ENCODE data around the gene ANO4.

The ANO4 gene

DNA sequence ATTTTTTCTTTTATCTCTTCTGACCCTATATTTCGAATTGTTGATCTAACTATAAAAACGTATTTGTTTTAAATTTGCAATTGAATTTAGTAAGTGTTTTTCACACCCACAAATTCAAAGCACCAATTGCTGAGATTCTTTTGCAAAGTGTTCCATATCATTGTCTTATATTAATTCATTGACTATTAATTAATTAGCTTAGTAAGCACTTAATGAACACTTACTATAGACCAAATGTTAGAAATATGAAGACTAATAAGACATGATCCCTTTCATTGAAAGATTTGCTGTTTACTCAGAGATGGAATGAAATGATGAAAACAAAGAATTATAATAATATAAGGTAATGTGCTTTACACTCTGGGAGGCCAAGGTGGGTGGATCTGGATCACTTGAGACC is 14.2 kb downstream of the ANO4 start:
- no peak for DNase-seq (ENCODE audit: low read depth)

DNA sequence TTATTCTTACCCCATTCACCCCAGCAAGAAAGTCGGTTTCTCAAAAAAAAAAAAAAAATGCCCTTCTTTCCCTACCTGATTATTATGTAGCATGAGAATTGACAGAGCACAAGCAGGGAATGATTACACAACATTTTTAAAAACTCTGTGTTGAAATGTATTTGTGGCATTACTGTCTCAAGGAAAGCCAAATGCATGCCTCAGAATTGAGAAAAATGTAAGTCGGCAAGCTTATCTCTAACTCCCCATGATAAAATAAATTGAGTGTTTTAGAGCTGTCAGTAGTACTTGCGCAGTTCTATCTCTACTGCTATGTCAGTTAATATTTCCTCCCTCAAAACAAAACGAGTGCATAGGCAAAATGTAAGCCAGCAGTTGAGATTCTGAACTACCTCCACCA is 25.7 kb downstream of the ANO4 start:
- peak; percentile 66 for DNase-seq (ENCODE audit: low read depth)

DNA sequence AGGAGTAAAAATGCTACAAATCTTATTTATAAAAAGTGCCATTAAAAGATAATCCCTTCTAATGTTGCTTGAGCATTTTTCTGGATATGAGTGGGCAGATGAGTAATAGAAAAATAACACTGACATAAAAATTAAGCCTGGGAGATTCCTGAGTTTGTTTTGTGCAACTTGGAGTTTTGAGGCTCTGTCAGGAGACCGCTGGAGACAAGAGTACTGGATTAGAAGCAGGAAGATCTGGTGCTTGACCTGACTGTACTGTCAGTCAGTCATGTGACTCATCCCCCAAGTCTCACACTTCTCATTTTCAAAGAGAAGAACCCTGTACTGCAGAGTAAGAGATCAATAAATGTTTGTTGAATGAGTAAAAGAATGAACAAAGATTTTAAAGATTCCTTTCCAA is 29.4 kb downstream of the ANO4 start:
- DNase-seq (ENCODE audit: low read depth): peak; percentile 78

DNA sequence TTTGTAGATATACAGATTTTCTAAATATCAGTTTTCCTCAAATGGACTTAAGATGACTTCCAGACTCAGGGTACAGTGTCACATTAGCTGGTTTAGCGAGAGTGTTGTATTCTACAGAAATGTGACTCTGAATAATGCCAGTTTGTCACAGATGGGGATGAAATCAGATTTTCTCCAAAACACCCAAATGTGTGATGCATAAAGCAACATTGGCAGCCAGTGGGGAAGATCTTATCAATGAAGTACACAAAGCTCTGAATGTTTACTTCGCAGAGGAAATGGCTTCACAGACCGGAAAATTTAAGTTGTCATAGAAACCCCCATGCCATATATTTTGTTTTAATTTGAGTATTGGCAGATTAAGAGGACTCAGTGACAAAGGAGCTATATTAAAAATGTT is 29.9 kb downstream of the ANO4 start:
- no peak for DNase-seq (ENCODE audit: low read depth)

- DNase-seq (ENCODE audit: low read depth): peak; percentile 57
Observed at GRCh38 chr12:100826323-100826722, 31.7 kb downstream of the ANO4 start.

- DNase-seq (ENCODE audit: low read depth): peak; percentile 53
Observed at GRCh38 chr12:100827901-100828520, 33.4 kb downstream of the ANO4 start.

DNA sequence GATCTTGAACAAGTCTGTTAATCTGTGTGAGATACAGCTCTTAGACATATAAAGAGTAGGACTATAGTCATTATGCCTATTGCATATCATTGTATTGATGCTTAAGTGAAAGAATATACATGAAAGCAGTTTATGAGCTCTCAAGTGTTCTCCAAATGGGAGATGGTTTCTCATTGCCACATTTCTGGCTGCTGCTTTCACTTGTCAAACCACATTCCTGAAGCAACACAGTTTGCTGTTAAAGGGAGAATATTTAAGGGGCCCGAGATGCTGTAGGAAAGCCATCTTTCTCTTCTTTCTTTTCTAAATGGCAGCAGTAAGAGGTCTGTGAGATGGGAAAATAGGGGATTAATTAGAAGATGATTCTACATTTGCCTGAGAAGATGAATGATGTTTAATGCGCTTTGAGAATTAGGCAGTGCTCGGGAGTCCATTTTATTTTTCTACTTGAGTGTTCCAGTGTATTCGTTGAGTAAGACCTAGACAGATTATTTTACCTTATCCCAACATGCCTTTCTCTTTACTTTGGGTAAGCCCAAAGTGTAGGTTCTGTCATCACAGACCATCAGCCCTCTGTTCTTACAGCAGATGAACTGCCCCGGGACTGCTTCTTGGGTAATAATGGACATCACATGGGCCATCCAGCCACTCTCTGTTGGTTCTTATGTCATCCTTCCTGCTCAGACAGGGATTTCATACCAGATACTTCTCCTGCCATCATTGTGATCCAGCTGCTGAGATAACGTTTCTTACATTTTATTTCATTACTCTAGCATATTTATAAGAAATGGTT is 35.6 kb downstream of the ANO4 start:
- no peak for DNase-seq (ENCODE audit: low read depth)

DNA sequence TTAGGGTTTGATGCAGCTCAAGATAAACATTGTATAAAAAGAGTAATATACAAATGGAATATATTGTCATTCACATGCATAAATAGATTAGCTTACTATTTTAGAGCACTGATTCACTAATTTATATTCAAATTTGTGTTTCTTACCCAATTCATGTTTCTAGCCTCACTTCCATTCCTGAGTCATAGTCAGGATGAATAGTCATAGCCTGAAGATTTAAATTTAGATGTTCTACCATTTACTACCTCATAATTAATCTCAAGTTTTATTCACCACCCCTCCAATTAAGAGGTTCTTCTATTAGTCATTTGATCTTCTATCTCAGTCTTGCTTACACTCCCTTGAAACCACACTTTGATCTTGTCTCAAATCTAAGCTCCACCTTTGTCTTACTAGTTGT is 38.7 kb downstream of the ANO4 start:
- DNase-seq (ENCODE audit: low read depth): no peak

- DNase-seq (ENCODE audit: low read depth): no peak
Observed at GRCh38 chr12:100840748-100841147, 46.2 kb downstream of the ANO4 start.

- DNase-seq (ENCODE audit: low read depth): peak; percentile 31
Observed at GRCh38 chr12:100842156-100842555, 47.6 kb downstream of the ANO4 start.

GRCh38 chr12:100843061-100843460 is 48.5 kb downstream of the ANO4 start:
- DNase-seq (ENCODE audit: low read depth): no peak

- DNase-seq (ENCODE audit: low read depth): no peak
Observed at GRCh38 chr12:100845095-100845494, 50.5 kb downstream of the ANO4 start.

DNA sequence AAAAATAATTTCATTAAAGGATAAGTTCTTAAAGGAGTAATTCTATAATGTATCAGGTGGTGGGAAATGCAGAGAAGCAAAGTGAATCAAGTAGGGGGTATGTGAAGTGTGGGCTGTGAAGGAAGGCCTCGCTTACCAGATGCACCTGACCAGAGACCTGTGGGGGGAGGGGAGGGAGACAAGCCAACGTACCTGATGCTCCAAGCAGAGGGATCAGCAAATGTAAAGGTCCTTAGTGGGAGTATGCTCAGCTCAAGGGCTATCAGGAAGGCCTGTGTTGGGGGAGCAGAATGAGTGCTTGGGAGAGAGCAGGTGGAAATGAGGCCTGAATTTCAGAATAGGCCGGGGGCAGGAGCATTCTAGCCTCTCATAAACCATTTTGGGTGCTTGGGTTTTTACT is 57.1 kb downstream of the ANO4 start:
- DNase-seq (ENCODE audit: low read depth): no peak

DNA sequence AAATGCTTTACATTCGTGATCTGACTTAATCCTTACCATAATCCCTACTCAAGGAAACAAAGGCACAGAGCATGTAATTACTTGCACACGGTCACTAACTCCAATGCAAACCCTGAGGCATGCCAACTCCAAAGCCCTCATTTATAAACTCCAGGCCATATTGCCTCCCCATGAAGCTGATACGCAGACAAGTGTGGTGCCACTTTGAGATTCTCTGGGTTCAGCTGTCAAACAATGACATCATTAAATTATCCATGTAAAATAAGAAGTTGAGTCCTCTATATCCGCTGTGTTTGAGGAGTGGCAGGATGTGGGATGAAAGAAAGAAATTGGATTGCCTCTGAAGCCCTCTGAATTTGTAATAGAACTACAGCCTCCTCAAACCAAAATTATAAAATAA is 62.8 kb downstream of the ANO4 start:
- DNase-seq (ENCODE audit: low read depth): no peak

DNA sequence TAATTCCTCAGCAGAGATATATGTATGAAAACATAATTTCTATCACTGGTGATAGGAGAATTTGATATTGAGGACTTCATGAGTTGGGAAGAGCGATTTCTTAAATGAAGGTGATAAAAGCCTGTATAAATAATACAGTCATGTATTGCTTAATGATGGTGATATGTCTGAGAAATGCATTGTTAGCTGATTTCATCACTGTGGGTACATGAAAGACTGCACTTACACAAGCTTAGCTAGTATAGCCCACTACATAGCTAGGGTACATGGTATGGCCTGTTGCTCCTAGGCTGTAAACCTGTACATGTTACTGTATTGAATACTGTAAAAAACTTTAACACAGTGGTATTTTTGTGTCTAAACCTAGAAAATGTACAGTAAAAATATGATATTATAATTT is 63.4 kb downstream of the ANO4 start:
- peak; percentile 54 for DNase-seq (ENCODE audit: low read depth)

- DNase-seq (ENCODE audit: low read depth): no peak
Observed at GRCh38 chr12:100858656-100859055, 64.1 kb downstream of the ANO4 start.

DNA sequence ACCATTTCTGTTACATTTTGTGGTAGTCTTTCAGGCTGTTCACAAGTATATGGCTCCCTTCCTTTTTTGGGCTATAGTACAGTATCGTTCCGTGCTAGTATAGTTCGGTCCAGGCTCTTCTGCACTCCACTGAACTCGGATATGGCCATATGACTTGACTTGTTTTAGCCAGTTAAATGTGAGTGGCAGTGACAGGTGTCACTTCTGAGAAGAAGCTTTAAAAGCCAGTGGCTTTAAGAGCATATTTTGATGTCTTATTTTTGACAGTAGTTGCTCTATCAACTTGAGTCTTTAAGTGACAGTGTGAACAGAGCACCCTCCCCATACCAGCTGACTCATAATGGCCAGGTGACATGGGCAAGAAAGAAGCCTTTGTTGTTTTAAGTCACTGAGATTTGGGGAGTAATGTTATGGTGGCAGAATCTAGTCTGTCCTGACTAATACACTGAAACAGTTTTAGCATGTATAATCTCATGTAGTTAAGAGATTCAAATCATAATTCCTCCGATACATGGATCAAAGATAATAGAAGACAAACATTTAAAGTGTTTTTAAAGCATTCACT is 64.6 kb downstream of the ANO4 start:
- DNase-seq (ENCODE audit: low read depth): no peak

DNA sequence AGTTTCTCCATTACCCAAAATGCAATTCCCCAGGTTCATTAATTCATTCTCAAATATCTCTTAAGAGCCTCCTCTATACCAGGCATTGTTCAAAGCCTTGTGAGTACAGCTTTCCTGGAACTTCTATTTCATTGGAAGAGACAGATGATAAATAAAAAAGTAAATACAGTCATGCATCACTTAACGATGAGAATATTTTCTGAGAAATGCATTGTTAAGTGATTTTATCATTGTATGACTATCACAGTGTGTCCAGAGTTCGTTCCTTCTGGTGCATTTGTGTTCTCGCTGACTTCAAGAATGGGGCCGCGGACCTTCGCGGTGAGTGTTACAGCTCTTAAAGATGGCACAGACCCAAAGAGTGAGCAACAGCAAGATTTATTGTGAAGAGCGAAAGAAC is 66.0 kb downstream of the ANO4 start:
- DNase-seq (ENCODE audit: low read depth): no peak

DNA sequence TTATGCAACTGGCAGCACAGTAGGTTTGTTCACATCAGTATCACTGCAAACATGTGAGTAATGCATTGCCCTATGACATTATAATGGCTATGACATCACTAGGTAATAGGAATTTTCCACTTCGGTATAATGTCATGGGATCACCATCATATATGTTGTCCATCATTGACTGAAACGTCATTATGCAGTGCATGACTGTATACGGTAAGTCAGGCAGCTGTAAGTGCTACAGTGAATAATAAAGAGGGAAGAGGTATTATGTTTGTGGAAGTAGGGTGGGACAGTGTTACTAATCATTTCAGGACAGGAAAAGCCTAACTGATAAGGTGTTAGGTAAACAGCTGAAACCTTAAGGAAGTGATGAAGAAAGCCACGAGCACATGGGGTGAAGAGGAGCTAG is 68.1 kb downstream of the ANO4 start:
- DNase-seq (ENCODE audit: low read depth): no peak

- no peak for DNase-seq (ENCODE audit: low read depth)
Observed at GRCh38 chr12:100864366-100864765, 69.8 kb downstream of the ANO4 start.

DNA sequence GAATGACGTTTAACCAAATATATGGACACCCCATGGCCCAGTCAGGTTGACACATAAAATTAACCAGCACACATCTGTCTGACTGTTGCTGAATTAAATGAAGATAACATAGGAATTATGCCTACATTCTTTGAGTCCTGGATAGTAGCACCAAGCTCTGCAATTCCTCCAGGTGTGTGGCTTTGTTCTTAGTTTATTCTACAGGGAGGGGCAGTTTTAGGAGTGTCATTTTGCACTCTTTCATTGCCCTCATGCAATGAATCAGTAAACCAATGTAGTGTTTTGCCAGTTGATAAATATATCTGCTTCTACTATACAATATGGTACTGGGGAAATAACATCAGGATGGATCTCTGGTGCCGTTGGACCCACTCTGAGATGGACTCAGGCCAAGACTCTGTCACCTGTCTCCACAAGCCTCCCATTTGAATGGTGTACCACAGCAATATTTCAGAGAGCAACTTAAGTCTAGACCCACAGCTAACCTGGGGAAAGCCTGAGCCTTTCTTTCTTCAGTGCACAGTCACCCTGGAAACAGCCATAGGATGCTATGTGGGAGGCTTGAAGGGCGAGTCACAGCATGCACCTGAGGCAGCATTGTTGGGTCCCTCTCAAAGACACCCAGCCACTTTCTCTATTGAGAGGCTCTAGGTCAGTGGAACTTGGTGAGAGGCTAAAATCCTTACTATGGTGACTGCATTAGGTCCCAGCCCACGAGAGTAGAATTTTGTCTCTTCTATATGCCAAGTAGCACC is 73.2 kb downstream of the ANO4 start:
- no peak for DNase-seq (ENCODE audit: low read depth)

DNA sequence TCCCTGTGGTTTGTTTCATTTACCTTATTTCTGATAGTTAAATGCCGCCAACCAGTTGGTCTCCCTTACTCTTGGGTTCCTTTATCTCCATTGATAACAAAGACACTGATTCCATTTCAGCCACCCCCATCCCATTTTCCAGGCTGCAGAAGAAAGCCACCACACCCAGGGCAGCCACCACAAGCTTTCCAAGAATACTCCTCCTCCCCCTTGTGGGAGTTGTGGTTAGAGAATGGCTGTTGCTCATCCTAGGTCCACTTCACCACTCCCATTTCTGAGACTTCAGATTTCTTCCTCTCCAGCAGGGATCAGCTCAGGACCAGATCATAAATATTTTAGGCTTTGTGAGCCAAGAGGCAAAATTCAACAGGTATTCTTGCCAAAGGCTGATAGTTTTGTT is 73.9 kb downstream of the ANO4 start:
- DNase-seq (ENCODE audit: low read depth): peak; percentile 26

DNA sequence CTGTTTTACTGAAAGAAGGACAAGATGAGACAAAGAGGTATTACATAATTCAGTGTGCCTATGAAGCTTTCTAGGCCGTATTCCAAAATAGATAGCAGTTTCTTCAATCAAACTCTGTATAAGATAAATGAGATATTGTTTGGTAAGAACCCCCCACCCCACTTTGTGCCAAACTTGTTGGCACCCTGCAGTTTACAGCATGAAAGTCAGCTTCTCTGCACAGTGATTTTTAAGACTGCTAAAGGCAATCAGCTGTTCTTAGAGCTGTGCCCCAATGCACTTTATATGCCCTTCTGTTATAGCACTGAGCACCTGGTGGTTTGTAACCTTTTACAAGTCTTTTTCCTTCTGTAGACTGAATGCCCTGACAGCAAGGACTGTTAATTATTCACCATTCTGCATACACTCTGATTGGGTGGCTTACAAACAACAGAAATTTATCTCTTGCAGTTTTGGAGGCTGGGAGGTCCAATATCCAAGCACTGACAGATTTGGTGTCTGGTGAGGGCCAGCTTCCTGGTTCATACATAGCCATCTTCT is 76.7 kb downstream of the ANO4 start:
- DNase-seq (ENCODE audit: low read depth): no peak

All from iris pigment epithelial cell (primary cell).